Measurements from ENCODE around the gene TMEM250.

- TF ChIP-seq, protein P1, sequence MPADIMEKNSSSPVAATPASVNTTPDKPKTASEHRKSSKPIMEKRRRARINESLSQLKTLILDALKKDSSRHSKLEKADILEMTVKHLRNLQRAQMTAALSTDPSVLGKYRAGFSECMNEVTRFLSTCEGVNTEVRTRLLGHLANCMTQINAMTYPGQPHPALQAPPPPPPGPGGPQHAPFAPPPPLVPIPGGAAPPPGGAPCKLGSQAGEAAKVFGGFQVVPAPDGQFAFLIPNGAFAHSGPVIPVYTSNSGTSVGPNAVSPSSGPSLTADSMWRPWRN (IDR thresholded peaks at IDR 0.05; ENCODE audit: low read depth) = no peak
- TF ChIP-seq HLTF (IDR thresholded peaks at IDR 0.05) (no peak), ETV5 (CRISPR knock-in tag; IDR thresholded peaks at IDR 0.05; ENCODE audit: low read depth) (no peak)
Observed at GRCh38 chr9:136141682-136142413, 23.2 kb upstream of the TMEM250 start.
